ENCODE data around the gene SLC9A3.

The SLC9A3 gene

GRCh38 chr5:458547-459353, 65.5 kb downstream of the SLC9A3 start:
- TF ChIP-seq, protein P1, sequence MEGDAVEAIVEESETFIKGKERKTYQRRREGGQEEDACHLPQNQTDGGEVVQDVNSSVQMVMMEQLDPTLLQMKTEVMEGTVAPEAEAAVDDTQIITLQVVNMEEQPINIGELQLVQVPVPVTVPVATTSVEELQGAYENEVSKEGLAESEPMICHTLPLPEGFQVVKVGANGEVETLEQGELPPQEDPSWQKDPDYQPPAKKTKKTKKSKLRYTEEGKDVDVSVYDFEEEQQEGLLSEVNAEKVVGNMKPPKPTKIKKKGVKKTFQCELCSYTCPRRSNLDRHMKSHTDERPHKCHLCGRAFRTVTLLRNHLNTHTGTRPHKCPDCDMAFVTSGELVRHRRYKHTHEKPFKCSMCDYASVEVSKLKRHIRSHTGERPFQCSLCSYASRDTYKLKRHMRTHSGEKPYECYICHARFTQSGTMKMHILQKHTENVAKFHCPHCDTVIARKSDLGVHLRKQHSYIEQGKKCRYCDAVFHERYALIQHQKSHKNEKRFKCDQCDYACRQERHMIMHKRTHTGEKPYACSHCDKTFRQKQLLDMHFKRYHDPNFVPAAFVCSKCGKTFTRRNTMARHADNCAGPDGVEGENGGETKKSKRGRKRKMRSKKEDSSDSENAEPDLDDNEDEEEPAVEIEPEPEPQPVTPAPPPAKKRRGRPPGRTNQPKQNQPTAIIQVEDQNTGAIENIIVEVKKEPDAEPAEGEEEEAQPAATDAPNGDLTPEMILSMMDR (conservative IDR thresholded peaks at IDR 0.05): no peak
- no peak overlapping the region for H3K27ac ChIP-seq

DNA sequence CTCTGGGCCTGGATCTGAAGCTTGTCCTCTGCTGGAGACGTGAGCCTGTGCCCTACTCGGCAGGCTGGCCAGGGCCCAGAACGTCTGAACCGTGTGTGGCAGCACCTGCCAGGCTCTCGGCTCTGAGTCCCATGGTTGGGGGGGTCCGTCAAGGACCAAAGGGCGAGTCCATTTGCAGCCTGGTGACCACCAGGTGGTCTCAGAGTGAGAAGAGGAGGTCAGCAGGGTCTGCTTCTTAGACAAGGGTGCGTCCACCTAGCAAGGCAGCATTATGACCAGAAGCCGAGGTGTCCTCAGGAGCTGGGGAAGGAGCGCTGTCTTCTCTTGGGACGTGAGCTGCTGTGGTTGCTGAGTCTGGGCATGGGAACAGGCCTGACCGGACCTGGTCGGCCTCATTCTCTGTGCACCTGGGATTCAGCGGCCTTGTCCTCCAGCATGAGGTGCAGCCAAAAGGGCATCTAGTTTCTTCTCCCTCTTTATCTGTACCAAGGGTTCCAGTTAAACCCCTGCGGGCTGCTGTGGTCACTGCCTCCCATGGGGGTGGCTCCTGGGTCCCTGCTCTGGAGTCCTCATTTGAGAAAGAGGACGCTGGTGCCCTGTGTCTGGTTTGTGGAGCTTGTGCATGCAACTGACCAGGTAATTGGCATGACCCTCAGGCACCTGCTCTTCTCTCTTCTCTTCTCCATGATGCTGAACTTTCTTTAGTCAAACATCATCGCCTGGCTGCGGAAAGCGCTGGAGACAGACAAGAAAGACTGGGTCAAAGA, 66.9 kb downstream of the SLC9A3 start:
- TF ChIP-seq, protein P1 (conservative IDR thresholded peaks at IDR 0.05): no peak
- no peak overlapping the region for H3K27ac ChIP-seq

DNA sequence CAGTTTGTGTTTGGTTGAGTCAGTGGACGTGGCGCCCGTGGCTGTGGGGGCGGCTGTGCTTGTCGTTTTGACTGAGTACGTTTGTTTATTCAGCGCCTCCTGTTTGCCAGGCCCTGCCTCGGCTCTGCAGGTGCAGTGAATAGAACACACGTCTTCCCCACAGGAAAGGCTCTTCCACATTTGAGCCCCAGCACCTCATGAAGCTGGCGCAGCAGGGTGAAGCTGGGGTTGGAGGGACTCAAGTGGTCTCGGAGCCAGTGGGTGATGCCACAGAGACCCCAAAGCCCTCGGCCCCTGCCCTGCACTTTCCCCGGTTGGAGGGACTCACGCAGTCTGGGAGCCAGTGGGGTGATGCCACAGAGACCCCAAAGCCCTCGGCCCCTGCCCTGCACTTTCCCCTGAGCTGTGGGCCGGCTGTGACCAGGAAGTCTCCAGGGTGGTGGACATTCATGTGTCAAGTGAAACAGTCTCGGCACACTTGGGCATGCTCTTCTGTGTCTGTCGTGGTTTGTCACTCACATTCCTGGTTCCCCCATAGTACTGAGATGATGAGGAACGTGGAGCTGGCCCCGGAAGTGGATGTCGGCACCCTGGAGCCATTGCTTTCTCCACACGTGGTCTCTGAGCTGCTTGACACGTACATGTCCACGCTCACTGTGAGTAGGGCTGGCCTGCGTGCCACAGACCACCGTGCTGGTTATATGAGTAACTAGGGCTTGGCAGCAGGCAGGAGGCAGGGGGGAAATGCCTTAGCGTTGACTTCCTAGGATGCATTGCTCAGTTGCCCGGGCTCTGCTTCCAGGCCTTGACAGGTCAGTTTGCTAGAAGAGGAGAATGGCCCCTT, 67.7 kb downstream of the SLC9A3 start:
- TF ChIP-seq, protein P1 (conservative IDR thresholded peaks at IDR 0.05): no peak
- H3K27ac ChIP-seq: no peak overlapping the region

DNA sequence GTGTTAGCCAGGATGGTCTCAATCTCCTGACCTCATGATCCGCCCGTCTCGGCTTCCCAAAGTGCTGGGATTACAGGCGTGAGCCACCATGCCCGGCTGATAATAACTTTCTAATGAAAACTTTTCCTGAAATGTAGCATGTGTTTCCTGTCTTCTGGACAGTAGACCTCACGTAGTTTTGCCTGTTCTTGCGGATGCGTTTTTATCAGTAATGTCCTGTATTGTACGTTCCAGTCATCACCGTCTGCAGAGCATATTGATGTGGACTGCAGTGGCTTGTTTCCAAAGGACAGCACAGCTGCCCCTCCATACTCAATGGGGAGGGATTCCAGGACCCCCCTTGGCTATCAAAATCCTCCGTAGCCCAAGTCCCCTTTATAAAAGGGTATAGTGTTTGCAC, 68.4 kb downstream of the SLC9A3 start:
- TF ChIP-seq, protein P1 (conservative IDR thresholded peaks at IDR 0.05): no peak
- H3K27ac ChIP-seq: no peak overlapping the region

- no peak overlapping the region for H3K27ac ChIP-seq
- TF ChIP-seq, protein P1 (conservative IDR thresholded peaks at IDR 0.05): no peak
Measured at GRCh38 chr5:454936-455335, 69.3 kb downstream of the SLC9A3 start.

GRCh38 chr5:453725-454481, 70.3 kb downstream of the SLC9A3 start:
- H3K27ac ChIP-seq: no peak overlapping the region
- TF ChIP-seq, protein P1 (conservative IDR thresholded peaks at IDR 0.05): no peak

All from VCaP (cell line).